HUES64 (cell line): ENCODE measurements around the gene C5AR1.
"Not testable (repeated sequence)": the region's sequence is repeated elsewhere in the genome, so short reads cannot be mapped to it uniquely, and the experiment has no call there.

ENCODE experiments used
- H3K27ac ChIP-seq: 2 replicates; pipeline ENCODE4 v1.7.0; 2013; ENCODE audit warnings: low read depth, low read length, inconsistent platforms
- H3K27me3 ChIP-seq: 2 replicates; pipeline ENCODE4 v1.6.1; 2013; ENCODE audit warnings: mild to moderate bottlenecking, low read length; ENCODE audit not compliant: insufficient read depth
- H3K36me3 ChIP-seq: 2 replicates; pipeline ENCODE4 v1.6.1; 2013; ENCODE audit warnings: mild to moderate bottlenecking, low read length; ENCODE audit not compliant: insufficient read depth
- H3K4me1 ChIP-seq: 2 replicates; pipeline ENCODE4 v1.6.1; 2013; ENCODE audit warnings: mild to moderate bottlenecking, low read length, moderate library complexity; ENCODE audit not compliant: insufficient read depth
- H3K4me3 ChIP-seq: 2 replicates; pipeline ENCODE4 v1.5.1; 2013; ENCODE audit warnings: mild to moderate bottlenecking, low read length, moderate library complexity
- H3K9ac ChIP-seq: 2 replicates; pipeline ENCODE4 v1.6.1; 2013; ENCODE audit warnings: mild to moderate bottlenecking, low read depth, low read length
- H3K9me3 ChIP-seq: 2 replicates; pipeline ENCODE4 v1.6.1; 2013; ENCODE audit warnings: low read depth, low read length; ENCODE audit not compliant: insufficient read depth
- WGBS: fragments of 150-250, 120-280 bp; methylation state at CpG from one replicate; pipeline ENCODE4 v1.1.7; 2013; ENCODE audit warnings: missing lambda C conversion rate; 5-methylcytosine and 5-hydroxymethylcytosine counted together

C5AR1 gene

DNA sequence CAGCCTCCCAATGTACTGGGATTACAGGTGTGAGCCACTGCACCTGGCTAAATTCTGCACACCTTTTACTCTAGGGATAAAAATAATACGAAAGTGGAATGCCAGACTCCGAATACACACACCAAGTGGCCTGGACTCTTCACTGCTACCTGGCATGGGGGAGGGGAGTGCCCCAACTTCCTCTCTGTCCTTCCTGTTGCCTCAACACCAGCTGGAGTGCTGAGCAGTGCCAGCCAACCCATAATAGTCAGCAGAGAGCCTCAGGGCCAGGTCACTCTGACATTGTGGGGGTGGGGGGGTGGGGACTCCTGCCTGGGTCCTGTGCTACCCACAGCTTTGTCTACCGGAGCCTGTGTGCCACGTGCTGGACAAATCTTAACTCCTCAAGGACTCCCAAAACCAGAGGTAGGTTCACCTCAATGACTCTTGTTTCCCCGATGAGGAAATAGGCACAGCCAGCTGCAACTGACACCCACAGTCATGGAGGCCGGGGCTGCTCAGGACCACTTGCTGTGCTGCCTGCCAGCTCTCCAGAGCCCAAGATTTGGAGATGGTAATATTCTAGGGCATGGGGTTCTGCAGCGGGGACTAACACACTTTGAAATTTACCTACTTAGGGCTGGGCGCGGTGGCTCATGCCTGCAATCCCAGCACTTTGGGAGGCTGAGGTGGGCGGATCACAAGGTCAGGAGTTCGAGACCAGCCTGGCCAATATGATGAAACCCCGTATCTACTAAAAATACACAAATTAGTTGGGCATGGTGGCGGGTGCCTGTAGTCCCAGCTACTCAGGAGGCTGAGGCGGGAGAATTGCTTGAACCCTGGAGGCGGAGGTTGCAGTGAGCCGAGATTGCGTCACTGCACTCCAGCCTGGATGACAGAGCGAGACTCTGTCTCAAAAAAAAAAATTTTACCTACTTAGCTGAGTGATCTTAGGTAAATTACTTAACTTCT is 27.4 kb downstream of the C5AR1 start:
- 90% methylated on average over 15 of the region's 18 CpGs for WGBS
- not testable (repeated sequence) for H3K9me3 ChIP-seq, H3K27me3 ChIP-seq, H3K36me3 ChIP-seq, H3K9ac ChIP-seq, H3K27ac ChIP-seq, H3K4me1 ChIP-seq, H3K4me3 ChIP-seq

DNA sequence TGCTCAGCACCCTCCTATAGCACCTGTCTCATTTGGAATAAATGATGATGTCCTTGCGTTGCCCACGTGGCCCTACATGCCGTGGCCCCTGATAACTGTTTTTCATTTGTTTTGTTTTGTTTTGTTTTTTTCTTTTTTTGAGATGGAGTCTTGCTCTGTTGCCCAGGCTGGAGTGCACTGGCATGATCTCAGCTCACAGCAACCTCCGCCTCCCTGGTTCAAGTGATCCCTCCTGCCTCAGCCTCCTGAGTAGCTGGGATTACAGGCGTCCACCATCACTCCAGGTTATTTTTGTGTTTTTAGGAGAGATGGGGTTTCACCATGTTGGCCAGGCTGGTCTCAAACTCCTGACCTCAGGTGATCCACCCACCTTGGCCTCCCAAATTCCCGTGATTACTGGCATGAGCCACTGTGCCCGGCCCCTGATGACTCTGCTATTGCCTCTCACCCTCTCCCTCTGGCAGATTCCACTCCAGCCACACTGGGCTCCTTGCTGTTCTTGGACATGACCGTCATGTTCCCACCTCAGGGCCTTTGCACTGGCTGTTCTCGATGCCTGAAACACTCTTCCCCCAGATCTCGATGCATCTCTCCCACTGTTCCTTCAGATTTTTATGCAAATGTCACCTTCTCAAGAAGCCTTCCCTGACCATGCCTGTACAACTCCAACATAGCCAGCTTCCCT is 29.7 kb downstream of the C5AR1 start:
- Histone ChIP-seq H3K36me3 (no peaks in the 10 kb centered on the region), H3K9me3 (no peaks in the 10 kb centered on the region), H3K4me3 (no peak overlapping the region), H3K9ac (no peak overlapping the region), H3K27me3 (no peaks in the 10 kb centered on the region), H3K27ac (no peak overlapping the region), H3K4me1 (no peaks in the 10 kb centered on the region)
- 85% methylated on average over 10 of the region's 10 CpGs for WGBS

DNA sequence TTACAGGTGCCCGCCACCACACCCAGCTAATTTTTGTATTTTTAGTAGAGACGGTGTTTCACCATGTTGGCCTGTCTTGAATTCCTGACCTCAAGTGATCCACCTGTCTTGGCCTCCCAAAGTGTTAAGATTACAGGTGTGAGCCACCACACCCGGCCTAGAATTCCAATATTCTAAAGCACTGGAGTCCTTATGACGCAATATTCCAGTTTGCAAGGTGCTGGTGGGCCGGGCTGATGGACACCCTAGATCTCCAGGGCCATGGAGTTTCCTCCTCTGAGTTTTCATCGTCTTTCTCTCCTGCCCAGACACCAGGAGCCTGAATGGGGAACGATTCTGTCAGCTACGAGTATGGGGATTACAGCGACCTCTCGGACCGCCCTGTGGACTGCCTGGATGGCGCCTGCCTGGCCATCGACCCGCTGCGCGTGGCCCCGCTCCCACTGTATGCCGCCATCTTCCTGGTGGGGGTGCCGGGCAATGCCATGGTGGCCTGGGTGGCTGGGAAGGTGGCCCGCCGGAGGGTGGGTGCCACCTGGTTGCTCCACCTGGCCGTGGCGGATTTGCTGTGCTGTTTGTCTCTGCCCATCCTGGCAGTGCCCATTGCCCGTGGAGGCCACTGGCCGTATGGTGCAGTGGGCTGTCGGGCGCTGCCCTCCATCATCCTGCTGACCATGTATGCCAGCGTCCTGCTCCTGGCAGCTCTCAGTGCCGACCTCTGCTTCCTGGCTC is 31.0 kb downstream of the C5AR1 start:
- H3K27me3 ChIP-seq, result no peaks in the 10 kb centered on the region
- no peak overlapping the region for H3K4me3 ChIP-seq
- 95% methylated on average over 29 of the region's 29 CpGs for WGBS
- H3K27ac ChIP-seq, result no peak overlapping the region
- no peaks in the 10 kb centered on the region for H3K4me1 ChIP-seq
- H3K9ac ChIP-seq, result no peak overlapping the region
- H3K36me3 ChIP-seq, result no peaks in the 10 kb centered on the region
- no peaks in the 10 kb centered on the region for H3K9me3 ChIP-seq

DNA sequence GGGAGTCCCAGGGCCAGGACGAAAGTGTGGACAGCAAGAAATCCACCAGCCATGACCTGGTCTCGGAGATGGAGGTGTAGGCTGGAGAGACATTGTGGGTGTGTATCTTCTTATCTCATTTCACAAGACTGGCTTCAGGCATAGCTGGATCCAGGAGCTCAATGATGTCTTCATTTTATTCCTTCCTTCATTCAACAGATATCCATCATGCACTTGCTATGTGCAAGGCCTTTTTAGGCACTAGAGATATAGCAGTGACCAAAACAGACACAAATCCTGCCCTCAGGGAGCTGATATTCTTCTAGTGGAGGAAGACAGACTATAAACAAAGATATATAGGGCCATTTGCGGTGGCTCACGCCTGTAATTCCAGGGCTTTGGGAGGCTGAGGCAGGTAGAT is 32.1 kb downstream of the C5AR1 start:
- no peaks in the 10 kb centered on the region for H3K9me3 ChIP-seq
- no peaks in the 10 kb centered on the region for H3K36me3 ChIP-seq
- WGBS, result 86% methylated on average over 4 of the region's 4 CpGs
- H3K4me3 ChIP-seq, result no peak overlapping the region
- H3K27ac ChIP-seq, result no peak overlapping the region
- H3K4me1 ChIP-seq, result no peaks in the 10 kb centered on the region
- H3K9ac ChIP-seq, result no peak overlapping the region
- no peaks in the 10 kb centered on the region for H3K27me3 ChIP-seq

DNA sequence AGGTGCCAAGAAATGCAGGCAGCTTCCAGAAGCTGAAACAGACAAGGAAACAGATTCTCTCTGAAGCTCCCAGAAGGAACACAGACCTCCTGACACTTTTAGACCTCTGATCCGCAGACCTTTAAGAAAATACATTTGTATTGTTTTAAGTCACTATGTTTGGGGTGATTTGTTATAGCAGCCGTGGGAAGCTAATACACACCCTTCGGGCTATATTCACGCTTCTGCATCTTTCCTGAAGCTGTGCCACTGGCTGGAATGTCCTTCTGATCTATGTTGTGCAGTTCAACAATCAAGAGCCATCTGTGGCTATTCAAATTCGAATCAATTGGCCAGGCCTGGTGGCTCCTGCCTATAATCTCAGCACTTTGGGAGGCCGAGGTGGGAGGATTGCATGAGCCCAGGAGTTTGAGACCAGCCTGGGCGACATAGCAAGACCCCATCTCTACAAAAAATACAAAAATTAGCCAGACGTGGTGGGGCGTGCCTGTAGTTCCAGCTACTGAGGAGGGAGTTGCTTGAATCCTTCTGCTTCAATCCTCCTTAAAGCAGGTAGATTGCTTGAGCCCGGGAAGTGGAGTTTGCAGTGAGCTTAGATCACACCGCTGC is 33.6 kb downstream of the C5AR1 start:
- Histone ChIP-seq H3K9me3 (no peaks in the 10 kb centered on the region), H3K4me1 (no peaks in the 10 kb centered on the region), H3K27me3 (no peaks in the 10 kb centered on the region), H3K4me3 (no peak overlapping the region), H3K9ac (no peak overlapping the region), H3K27ac (no peak overlapping the region), H3K36me3 (no peaks in the 10 kb centered on the region)
- WGBS, result 89% methylated on average over 11 of the region's 11 CpGs

DNA sequence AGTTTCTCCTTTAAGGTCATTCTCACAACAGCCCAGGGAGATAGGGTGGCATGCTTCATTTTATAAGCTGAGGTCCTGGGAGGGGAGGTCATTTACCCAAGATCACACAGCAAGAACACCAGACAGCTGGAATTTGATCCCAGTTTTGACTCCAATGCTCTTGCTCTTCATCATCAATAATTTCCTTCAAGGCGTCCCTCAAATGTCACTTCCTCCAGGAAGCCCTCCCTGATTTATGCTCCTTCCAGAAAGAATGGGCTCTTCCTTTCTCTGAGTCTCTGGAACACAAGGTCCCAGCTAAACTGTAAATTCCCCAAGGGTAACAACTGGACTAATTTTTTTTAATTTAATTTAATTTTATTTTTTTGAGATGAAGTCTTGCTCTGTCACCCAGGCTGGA is 34.8 kb downstream of the C5AR1 start:
- H3K27me3 ChIP-seq, result no peaks in the 10 kb centered on the region
- H3K9ac ChIP-seq, result no peak overlapping the region
- no peak overlapping the region for H3K4me3 ChIP-seq
- H3K9me3 ChIP-seq, result no peaks in the 10 kb centered on the region
- H3K36me3 ChIP-seq, result no peaks in the 10 kb centered on the region
- 83% methylated on average over 1 of the region's 1 CpG for WGBS
- no peak overlapping the region for H3K27ac ChIP-seq
- no peaks in the 10 kb centered on the region for H3K4me1 ChIP-seq

DNA sequence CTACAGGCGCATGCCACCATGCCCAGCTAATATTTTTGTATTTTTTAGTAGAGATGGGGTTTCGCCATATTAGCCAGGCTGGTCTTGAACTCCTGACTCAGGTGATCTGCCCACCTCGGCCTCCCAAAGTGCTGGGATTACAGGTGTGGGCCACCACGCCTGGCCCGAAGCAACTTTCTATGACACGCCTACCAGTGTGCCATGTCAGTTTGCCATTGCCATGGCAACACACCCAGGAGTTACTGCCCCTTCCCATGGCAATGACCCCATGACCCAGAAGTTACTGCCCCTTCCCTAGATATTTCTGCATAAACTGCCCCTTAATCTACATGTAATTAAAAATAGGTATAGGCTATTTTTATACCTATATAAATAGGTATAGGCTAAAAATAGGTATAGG is 36.4 kb downstream of the C5AR1 start:
- H3K9ac ChIP-seq, H3K9me3 ChIP-seq, H3K27me3 ChIP-seq, H3K36me3 ChIP-seq, H3K4me3 ChIP-seq, H3K4me1 ChIP-seq, H3K27ac ChIP-seq: not testable (repeated sequence)
- WGBS, result 92% methylated on average over 6 of the region's 6 CpGs

DNA sequence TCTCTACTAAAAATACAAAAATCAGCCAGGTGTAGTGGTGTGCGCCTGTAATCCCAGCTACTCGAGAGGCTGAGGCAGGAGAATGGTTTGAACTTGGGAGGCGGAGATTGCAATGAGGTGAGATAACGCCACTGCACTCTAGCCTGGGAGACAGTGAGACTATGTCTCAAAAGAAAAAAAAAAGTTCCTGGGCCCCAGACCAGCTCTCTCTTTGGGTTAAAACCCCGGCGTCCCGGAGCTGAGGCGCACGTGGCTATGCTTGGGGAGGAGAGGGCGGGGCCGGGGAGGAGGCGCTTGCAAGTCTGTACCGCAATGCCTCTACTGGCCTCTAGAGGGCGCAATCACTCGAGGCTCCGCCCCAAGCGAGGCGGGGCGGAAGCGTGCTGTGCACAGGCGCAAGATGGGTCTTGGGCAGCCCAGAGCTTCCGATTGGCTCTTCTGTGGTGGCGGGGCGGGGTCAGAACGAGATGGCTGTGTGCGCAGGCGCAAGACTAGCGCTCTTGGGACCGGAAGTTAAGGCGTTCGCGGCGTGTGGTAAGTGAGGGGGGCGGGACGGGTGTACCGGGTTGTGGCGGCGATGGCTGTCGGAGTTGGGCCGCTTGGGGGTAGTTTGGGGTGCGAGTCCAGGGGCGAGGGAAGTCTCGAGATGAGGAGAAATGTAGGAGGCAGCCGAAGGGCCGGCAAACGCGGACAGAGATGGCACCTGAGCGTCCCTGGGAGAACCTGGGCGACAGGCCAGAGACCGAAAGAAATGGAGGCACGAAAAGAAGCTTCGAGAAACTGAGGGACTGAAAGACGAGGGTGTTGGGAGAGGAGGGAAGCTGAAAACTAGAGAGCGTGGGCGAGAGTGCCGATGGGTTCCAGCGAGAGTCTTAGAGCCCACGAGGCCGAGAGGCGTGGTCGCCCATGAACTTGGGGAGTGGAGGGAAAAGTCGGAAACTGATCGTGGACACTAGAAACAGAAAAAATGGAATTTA is 39.4 kb downstream of the C5AR1 start, which contains the start of gene DHX34:
DHX34 (plus strand) TSS at position 497 of the 977 bp plus-strand sequence. CDS start 3,716 bp downstream, outside the sequence.
- Histone ChIP-seq H3K4me3 (peak within 1 kb of the TSS; percentile 84), H3K27me3 (no peaks in the 10 kb centered on the region), H3K27ac (peak within 1 kb of the TSS; percentile 3; the same call in 1 of the 2 replicates), H3K4me1 (no peaks in the 10 kb centered on the region), H3K36me3 (peaks cover 23% of the 10 kb centered on the region), H3K9ac (peak within 1 kb of the TSS; percentile 83), H3K9me3 (no peaks in the 10 kb centered on the region)
- 5% methylated on average over 63 of the region's 63 CpGs for WGBS

DNA sequence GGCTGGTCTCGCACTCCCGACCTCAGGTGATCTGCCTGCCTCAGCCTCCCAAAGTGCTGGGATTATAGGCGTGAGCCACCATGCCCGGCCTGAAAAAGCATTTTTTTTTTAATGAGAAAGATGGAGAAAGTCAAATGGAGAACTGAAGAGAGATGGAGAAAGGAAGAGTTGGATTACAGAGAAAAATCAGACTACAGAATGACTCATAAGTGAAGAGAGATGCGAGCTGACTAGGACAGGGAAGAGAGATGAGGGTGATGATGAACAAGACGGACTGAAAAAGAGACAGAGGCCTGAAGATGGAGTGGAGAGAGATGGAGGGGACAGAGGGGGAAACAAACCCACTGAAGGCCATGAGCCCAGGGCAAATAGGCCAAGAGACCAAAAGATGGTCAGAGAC is 41.0 kb downstream of the C5AR1 start:
- no peak overlapping the region for H3K27ac ChIP-seq
- no peaks in the 10 kb centered on the region for H3K27me3 ChIP-seq
- WGBS, result 94% methylated on average over 6 of the region's 6 CpGs
- H3K4me3 ChIP-seq, result no peak overlapping the region
- no peaks in the 10 kb centered on the region for H3K4me1 ChIP-seq
- no peak overlapping the region for H3K9ac ChIP-seq
- peaks cover 36% of the 10 kb centered on the region for H3K36me3 ChIP-seq
- no peaks in the 10 kb centered on the region for H3K9me3 ChIP-seq

DNA sequence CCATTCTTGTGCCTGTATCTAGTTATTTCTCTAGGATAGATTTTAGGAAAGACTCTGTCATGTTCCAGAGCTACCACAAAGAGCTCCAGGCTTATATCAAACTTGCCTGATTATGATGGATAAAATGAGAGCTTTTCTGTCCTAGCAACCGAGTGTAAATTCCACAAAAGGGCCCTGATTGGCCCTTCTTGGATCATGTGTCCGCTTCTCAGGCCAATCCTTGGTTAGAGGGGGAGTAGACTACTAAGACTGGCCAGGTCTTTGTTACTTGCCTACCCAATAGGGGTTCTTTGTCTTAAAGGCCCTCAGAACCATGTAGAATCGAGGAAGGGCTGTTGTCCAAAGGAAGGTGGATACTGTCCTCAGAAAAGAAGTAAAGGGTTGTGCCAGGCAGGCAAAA is 41.9 kb downstream of the C5AR1 start:
- Histone ChIP-seq H3K27ac (peak overlapping the region; percentile 40; the same call in 1 of the 2 replicates), H3K27me3 (no peaks in the 10 kb centered on the region), H3K9me3 (no peaks in the 10 kb centered on the region), H3K4me1 (no peaks in the 10 kb centered on the region), H3K36me3 (peaks cover 45% of the 10 kb centered on the region), H3K9ac (no peak overlapping the region), H3K4me3 (no peak overlapping the region)
- 88% methylated on average over 3 of the region's 3 CpGs for WGBS
